ENCODE data around the gene TMEM45A.
"Not testable (repeated sequence)": the region's sequence is repeated elsewhere in the genome, so short reads cannot be mapped to it uniquely, and the experiment has no call there.

The TMEM45A gene

GRCh38 chr3:100536093-100536492 is 43.7 kb downstream of the TMEM45A start:
- no peak for DNase-seq

- no peak for DNase-seq
Measured at GRCh38 chr3:100537646-100538338, 45.4 kb downstream of the TMEM45A start.

- no peak for DNase-seq
Measured at GRCh38 chr3:100538339-100538706, 45.9 kb downstream of the TMEM45A start.

- DNase-seq: no peak
Measured at GRCh38 chr3:100540791-100541334, 48.4 kb downstream of the TMEM45A start.

GRCh38 chr3:100541428-100541827 is 49.0 kb downstream of the TMEM45A start:
- DNase-seq: not testable (repeated sequence)

- no peak for DNase-seq
Measured at GRCh38 chr3:100545371-100545770, 53.0 kb downstream of the TMEM45A start.

- no peak for DNase-seq
Measured at GRCh38 chr3:100546020-100546744, 53.8 kb downstream of the TMEM45A start.

GRCh38 chr3:100548053-100548452 is 55.6 kb downstream of the TMEM45A start:
- DNase-seq: no peak

GRCh38 chr3:100553618-100554372 is 61.4 kb downstream of the TMEM45A start:
- no peak for DNase-seq

GRCh38 chr3:100554373-100554676 is 61.9 kb downstream of the TMEM45A start:
- no peak for DNase-seq

GRCh38 chr3:100556673-100557310 is 64.4 kb downstream of the TMEM45A start:
- DNase-seq: no peak

GRCh38 chr3:100558233-100558632 is 65.8 kb downstream of the TMEM45A start:
- DNase-seq: no peak

GRCh38 chr3:100560426-100560825 is 68.0 kb downstream of the TMEM45A start:
- DNase-seq: no peak

- DNase-seq: no peak
Measured at GRCh38 chr3:100561459-100562158, 69.2 kb downstream of the TMEM45A start.

- no peak for DNase-seq
Measured at GRCh38 chr3:100562224-100562857, 69.9 kb downstream of the TMEM45A start.

GRCh38 chr3:100563228-100563627 is 70.8 kb downstream of the TMEM45A start:
- no peak for DNase-seq

- no peak for DNase-seq
Measured at GRCh38 chr3:100563652-100564211, 71.3 kb downstream of the TMEM45A start.

GRCh38 chr3:100570811-100571210 is 78.4 kb downstream of the TMEM45A start:
- DNase-seq: no peak

GRCh38 chr3:100574536-100574935 is 82.1 kb downstream of the TMEM45A start:
- no peak for DNase-seq

- DNase-seq: no peak
Measured at GRCh38 chr3:100575704-100576103, 83.3 kb downstream of the TMEM45A start.

- DNase-seq: no peak
Measured at GRCh38 chr3:100577382-100578008, 85.1 kb downstream of the TMEM45A start.

Data from NCI-H2107 (cell line).